Glutamatergic neuron (in vitro differentiated cells): ENCODE results near the gene RPL26. TPM values are rescaled to one million over a fixed set of nuclear protein-coding genes. Genes with fewer than 3 reads are reported as not detected.
A peak's percentile ranks its signal among the peaks of the same experiment; 100 is the strongest.
"Not testable (repeated sequence)": the region's sequence is repeated elsewhere in the genome, so short reads cannot be mapped to it uniquely, and the experiment has no call there.

Experiments
- DNase-seq: peaks from one replicate; pipeline ENCODE4 v3.0.0; 2022
- H3K27ac Mint-ChIP-seq: one replicate; pipeline ENCODE4 v1.8.0; 2020; ENCODE audit warnings: mild to moderate bottlenecking, mixed read lengths, inconsistent platforms; ENCODE audit not compliant: unreplicated experiment
- H3K27me3 Mint-ChIP-seq: one replicate; pipeline ENCODE4 v1.8.0; 2020; ENCODE audit warnings: mild to moderate bottlenecking, moderate library complexity, mixed read lengths, inconsistent platforms; ENCODE audit not compliant: unreplicated experiment
- H3K36me3 Mint-ChIP-seq: one replicate; pipeline ENCODE4 v1.8.0; 2020; ENCODE audit warnings: mild to moderate bottlenecking, mixed read lengths, inconsistent platforms; ENCODE audit not compliant: unreplicated experiment
- H3K4me1 Mint-ChIP-seq: one replicate; pipeline ENCODE4 v1.8.0; 2020; ENCODE audit warnings: mild to moderate bottlenecking, low read depth, mixed read lengths, inconsistent platforms; ENCODE audit not compliant: unreplicated experiment
- H3K4me3 Mint-ChIP-seq: one replicate; pipeline ENCODE4 v1.8.0; 2020; ENCODE audit warnings: mild to moderate bottlenecking, mixed read lengths, inconsistent platforms; ENCODE audit not compliant: unreplicated experiment
- H3K9me3 Mint-ChIP-seq: one replicate; pipeline ENCODE4 v1.8.0; 2020; ENCODE audit warnings: mild to moderate bottlenecking, moderate library complexity, mixed read lengths, inconsistent platforms; ENCODE audit not compliant: unreplicated experiment
- total RNA-seq: library from RNA; stranded (reverse); fragmentation: NEBNext Ultra II Directional; extraction: Animal tissue kit (Norgen Biotek cat#: 25700); gene quantifications from one replicate; pipeline ENCODE4 v1.2.1, GENCODE V29; 2021; ENCODE audit not compliant: unreplicated experiment
- TF ChIP-seq, protein P1 (sequence below): fragments of 200-600 bp; sonication (generic); IDR thresholded peaks from one replicate; pipeline ENCODE4 v1.5.0; 2021; ENCODE audit not compliant: partially characterized antibody, unreplicated experiment

RPL26 gene
- total RNA-seq, 1 donor from 2014 or later, result 941 TPM

DNA sequence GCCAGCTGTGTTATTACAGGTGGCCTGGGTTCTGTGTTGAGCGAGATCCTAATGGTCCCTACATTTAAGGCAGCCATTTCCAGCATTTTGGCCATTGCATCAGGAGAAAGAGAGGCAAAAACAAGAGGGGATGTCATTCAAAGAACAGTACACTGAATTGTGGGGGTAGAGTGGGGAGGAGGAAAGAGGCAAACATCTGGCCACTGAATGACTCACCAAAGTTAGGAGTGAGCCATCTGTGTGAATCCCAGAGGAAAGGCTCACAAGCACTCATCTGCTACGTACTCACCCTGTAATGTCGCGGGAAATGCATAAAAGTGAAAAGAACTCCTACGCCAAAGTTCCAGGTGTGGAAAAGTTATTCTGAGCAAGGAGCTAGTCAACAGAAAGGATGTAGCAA lies 23.2 kb downstream of the RPL26 start:
- DNase-seq, result no peak
- peak overlapping the region; percentile 92 for H3K27ac Mint-ChIP-seq
- H3K9me3 Mint-ChIP-seq, result no peaks in the 10 kb centered on the region
- no peaks in the 10 kb centered on the region for H3K27me3 Mint-ChIP-seq
- no peaks in the 10 kb centered on the region for H3K36me3 Mint-ChIP-seq
- TF ChIP-seq, protein P1, sequence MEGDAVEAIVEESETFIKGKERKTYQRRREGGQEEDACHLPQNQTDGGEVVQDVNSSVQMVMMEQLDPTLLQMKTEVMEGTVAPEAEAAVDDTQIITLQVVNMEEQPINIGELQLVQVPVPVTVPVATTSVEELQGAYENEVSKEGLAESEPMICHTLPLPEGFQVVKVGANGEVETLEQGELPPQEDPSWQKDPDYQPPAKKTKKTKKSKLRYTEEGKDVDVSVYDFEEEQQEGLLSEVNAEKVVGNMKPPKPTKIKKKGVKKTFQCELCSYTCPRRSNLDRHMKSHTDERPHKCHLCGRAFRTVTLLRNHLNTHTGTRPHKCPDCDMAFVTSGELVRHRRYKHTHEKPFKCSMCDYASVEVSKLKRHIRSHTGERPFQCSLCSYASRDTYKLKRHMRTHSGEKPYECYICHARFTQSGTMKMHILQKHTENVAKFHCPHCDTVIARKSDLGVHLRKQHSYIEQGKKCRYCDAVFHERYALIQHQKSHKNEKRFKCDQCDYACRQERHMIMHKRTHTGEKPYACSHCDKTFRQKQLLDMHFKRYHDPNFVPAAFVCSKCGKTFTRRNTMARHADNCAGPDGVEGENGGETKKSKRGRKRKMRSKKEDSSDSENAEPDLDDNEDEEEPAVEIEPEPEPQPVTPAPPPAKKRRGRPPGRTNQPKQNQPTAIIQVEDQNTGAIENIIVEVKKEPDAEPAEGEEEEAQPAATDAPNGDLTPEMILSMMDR, result no peak
- peaks cover 25% of the 10 kb centered on the region for H3K4me1 Mint-ChIP-seq
- H3K4me3 Mint-ChIP-seq, result peak overlapping the region; percentile 72

DNA sequence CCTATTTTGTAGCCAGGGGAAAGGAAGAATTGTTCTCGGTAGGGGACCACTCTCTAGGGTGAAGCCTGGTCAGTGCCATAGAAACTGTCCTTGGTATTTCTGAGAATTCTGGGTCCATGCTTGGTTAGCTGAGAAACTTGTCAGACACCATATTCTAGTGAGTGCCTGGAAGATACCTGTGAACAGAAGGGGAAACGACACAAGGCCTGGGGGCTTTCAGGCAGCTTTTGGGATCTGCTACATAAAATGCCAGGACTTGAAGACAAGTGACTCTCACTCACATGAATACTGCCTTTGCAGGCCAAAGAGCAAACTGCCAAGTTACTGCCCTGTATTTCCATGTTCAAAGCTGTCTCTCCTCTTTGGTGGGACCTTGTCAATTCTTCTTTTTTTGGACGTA lies 25.1 kb downstream of the RPL26 start:
- Mint-ChIP-seq H3K27ac (no peak overlapping the region), H3K27me3 (no peaks in the 10 kb centered on the region)
- TF ChIP-seq, protein P1, result no peak

DNA sequence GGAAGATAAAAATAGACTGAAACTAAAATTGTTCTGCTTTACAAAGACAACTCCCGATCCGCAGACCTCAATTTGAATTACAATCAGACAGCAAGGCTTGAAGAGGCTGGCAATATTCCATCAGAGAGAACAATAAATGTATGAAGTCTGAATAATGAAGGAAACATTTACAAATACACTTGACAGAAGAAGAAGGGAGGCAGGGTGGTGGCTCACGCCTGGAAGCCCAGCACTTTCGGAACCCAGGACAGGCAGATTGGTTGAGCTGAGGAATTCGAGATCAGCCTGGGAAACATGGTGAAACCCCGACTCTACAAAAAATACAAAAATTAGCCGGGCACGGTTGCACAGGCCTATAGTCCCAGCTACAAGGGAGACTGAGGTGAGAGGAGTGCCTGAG lies 28.8 kb downstream of the RPL26 start:
- TF ChIP-seq, protein P1, result no peak
- Mint-ChIP-seq H3K36me3 (no peaks in the 10 kb centered on the region), H3K27me3 (no peaks in the 10 kb centered on the region), H3K4me1 (peaks cover 8% of the 10 kb centered on the region), H3K9me3 (no peaks in the 10 kb centered on the region), H3K27ac (no peak overlapping the region), H3K4me3 (no peak overlapping the region)
- DNase-seq, result no peak

More for the DNA sequence above, 25.1 kb downstream of the RPL26 start:
- H3K36me3 Mint-ChIP-seq, result no peaks in the 10 kb centered on the region
- peaks cover 25% of the 10 kb centered on the region for H3K4me1 Mint-ChIP-seq
- no peaks in the 10 kb centered on the region for H3K9me3 Mint-ChIP-seq
- DNase-seq, result no peak
- no peak overlapping the region for H3K4me3 Mint-ChIP-seq

DNA sequence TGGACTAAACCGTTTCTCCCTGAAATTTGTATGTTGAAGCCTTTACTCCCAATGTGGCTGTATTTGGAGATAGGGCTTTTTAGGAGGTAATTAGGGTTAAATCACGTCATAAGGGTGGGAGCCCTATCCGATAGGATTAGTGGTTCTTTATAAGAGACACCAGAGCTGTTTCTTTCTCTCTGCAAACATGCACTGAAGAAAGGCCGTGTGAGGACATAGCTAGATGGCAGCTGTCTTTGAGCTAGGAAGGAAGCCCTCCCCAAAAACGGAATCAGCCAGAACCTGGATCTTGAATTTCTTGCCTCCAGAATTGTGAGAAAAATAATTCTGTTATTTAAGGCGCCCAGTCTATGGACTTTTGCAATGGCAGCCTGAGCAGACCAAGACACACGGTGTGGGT lies 29.3 kb downstream of the RPL26 start:
- Mint-ChIP-seq H3K4me1 (peaks cover 3% of the 10 kb centered on the region), H3K27ac (no peak overlapping the region), H3K36me3 (no peaks in the 10 kb centered on the region), H3K4me3 (no peak overlapping the region), H3K27me3 (no peaks in the 10 kb centered on the region), H3K9me3 (no peaks in the 10 kb centered on the region)
- DNase-seq, result no peak
- TF ChIP-seq, protein P1, result no peak

DNA sequence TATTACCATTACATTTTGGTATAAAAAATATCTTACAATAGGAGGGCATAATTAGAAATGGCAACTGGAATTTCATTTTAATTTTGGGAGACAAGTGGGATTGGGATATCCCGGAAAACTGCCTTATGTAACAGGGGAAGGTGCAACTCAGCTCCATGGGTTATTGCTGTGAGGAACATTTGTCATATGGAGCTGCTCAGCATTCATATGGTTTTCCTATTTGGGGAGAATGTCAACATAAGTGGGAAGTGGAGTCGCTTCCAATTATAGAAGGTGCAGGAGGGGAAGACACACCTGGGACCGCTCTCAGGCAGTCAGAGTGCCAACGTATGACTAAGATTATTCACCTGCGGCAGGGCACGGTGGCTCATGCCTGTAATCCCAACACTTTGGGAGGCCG lies 32.7 kb downstream of the RPL26 start:
- Mint-ChIP-seq H3K27me3 (peaks cover 3% of the 10 kb centered on the region), H3K9me3 (no peaks in the 10 kb centered on the region), H3K4me1 (no peaks in the 10 kb centered on the region), H3K27ac (no peak overlapping the region), H3K36me3 (no peaks in the 10 kb centered on the region), H3K4me3 (no peak overlapping the region)
- TF ChIP-seq, protein P1, result no peak
- DNase-seq, result no peak

DNA sequence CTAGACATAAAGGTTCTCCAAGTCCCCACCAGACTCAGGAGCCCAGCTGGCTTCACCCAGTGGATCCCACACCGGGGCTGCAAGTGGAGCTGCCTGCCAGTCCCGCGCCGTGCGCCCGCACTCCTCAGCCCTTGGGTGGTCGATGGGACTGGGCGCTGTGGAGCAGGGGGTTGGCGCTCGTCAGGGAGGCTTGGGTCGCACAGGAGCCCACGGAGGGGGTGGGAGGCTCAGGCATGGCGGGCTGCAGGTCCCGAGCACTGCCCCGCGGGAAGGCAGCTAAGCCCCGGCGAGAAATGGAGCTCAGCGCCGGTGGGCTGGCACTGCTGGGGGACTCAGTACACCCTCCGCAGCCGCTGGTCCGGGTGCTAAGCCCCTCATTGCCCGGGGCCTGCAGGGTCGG lies 36.0 kb downstream of the RPL26 start:
- H3K27ac Mint-ChIP-seq, H3K4me1 Mint-ChIP-seq, H3K4me3 Mint-ChIP-seq, DNase-seq, H3K36me3 Mint-ChIP-seq, H3K9me3 Mint-ChIP-seq, H3K27me3 Mint-ChIP-seq: not testable (repeated sequence)
